Measurements from ENCODE around the gene BABAM2.
A peak's percentile ranks its signal among the peaks of the same experiment; 100 is the strongest.

The BABAM2 gene

DNA sequence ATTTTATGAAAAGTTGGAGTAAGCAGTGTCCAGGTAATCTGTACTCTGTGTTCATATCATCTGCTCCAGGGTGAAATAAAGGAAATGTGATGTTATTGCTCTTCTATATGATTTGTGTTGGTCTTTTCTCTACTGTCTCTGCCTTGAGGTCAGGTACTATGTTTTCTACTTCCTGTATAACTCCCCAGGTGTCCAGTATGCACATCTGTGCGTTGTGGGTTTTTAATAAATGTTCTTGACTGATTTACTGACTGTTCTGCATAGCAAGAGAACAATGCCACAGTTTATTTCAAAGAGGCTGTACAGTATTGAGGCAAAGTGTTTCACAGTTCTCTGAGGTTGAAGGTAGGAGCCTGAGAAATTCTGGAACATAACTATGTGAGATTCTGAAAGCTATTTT, 89.7 kb downstream of the BABAM2 start:
- H3K27ac ChIP-seq (ENCODE audit: insufficient read depth in 1 of 2, low read depth in 1 of 2, low read length in 2 of 2, poor library complexity in 1 of 2, severe bottlenecking in 2 of 2) = peak overlapping the region in 1 of 2 experiments; percentile 46
- ChIA-PET POLR2A (no interaction called here), CTCF (no interaction called here)
- DNase-seq = peak in 2 of 3 donors; percentile 50 to 70
- H3K36me3 ChIP-seq (ENCODE audit: control insufficient read depth in 4 of 4, insufficient read depth in 4 of 4, low read length in 3 of 4) = no peaks in the 10 kb centered on the region
- H3K27me3 ChIP-seq (replicated peaks in 2 of 5; ENCODE audit: control insufficient read depth in 4 of 5, insufficient read depth in 5 of 5, low read length in 4 of 5) = no peaks in the 10 kb centered on the region
- peaks cover 0 to 19% (median 7%) of the 10 kb centered on the region in 4 experiments for H3K4me1 ChIP-seq (ENCODE audit: control extremely low read depth in 1 of 4, control insufficient read depth in 4 of 4, insufficient read depth in 4 of 4, low read length in 3 of 4)
- peaks cover 0 to 7% (median 0%) of the 10 kb centered on the region in 5 experiments for H3K9me3 ChIP-seq (ENCODE audit: control extremely low read depth in 1 of 5, control insufficient read depth in 4 of 5, insufficient read depth in 2 of 5, low read depth in 1 of 5, low read length in 4 of 5)
- no peak overlapping the region for H3K4me3 ChIP-seq (ENCODE audit: control insufficient read depth in 1 of 7, extremely low read depth in 1 of 7, insufficient read depth in 4 of 7, low read depth in 2 of 7, low read length in 6 of 7)
- WGBS (ENCODE audit: insufficient coverage) = no CpG with 5 or more reads among the region's 1 CpG

GRCh38 chr2:27984153-27984552, 93.6 kb downstream of the BABAM2 start:
- H3K4me1 ChIP-seq (ENCODE audit: control extremely low read depth in 1 of 4, control insufficient read depth in 4 of 4, insufficient read depth in 4 of 4, low read length in 3 of 4) = peaks cover 0 to 24% (median 7%) of the 10 kb centered on the region in 4 experiments
- H3K27me3 ChIP-seq (replicated peaks in 2 of 5; ENCODE audit: control insufficient read depth in 4 of 5, insufficient read depth in 5 of 5, low read length in 4 of 5) = no peaks in the 10 kb centered on the region
- peaks cover 0 to 7% (median 0%) of the 10 kb centered on the region in 5 experiments for H3K9me3 ChIP-seq (ENCODE audit: control extremely low read depth in 1 of 5, control insufficient read depth in 4 of 5, insufficient read depth in 2 of 5, low read depth in 1 of 5, low read length in 4 of 5)
- H3K4me3 ChIP-seq (ENCODE audit: control insufficient read depth in 1 of 7, extremely low read depth in 1 of 7, insufficient read depth in 4 of 7, low read depth in 2 of 7, low read length in 6 of 7) = no peak overlapping the region
- H3K36me3 ChIP-seq (ENCODE audit: control insufficient read depth in 4 of 4, insufficient read depth in 4 of 4, low read length in 3 of 4) = no peaks in the 10 kb centered on the region
- H3K27ac ChIP-seq (ENCODE audit: insufficient read depth in 1 of 2, low read depth in 1 of 2, low read length in 2 of 2, poor library complexity in 1 of 2, severe bottlenecking in 2 of 2) = no peak overlapping the region
- POLR2A ChIA-PET = no interaction called here
- CTCF ChIA-PET = interaction anchor here (1.2 kb wide), 1 partner anchor 22 kb away, joined by 4 read pairs; no protein-coding TSS in a partner anchor
- no peak for DNase-seq

GRCh38 chr2:27988306-27988705, 97.8 kb downstream of the BABAM2 start:
- H3K27ac ChIP-seq (ENCODE audit: insufficient read depth in 1 of 2, low read depth in 1 of 2, low read length in 2 of 2, poor library complexity in 1 of 2, severe bottlenecking in 2 of 2) = no peak overlapping the region
- peaks cover 0 to 5% (median 0%) of the 10 kb centered on the region in 5 experiments for H3K9me3 ChIP-seq (ENCODE audit: control extremely low read depth in 1 of 5, control insufficient read depth in 4 of 5, insufficient read depth in 2 of 5, low read depth in 1 of 5, low read length in 4 of 5)
- H3K4me1 ChIP-seq (ENCODE audit: control extremely low read depth in 1 of 4, control insufficient read depth in 4 of 4, insufficient read depth in 4 of 4, low read length in 3 of 4) = peaks cover 0 to 12% (median 7%) of the 10 kb centered on the region in 4 experiments
- ChIA-PET POLR2A (no interaction called here), CTCF (no interaction called here)
- no peak overlapping the region for H3K4me3 ChIP-seq (ENCODE audit: control insufficient read depth in 1 of 7, extremely low read depth in 1 of 7, insufficient read depth in 4 of 7, low read depth in 2 of 7, low read length in 6 of 7)
- H3K27me3 ChIP-seq (replicated peaks in 2 of 5; ENCODE audit: control insufficient read depth in 4 of 5, insufficient read depth in 5 of 5, low read length in 4 of 5) = no peaks in the 10 kb centered on the region
- peaks cover 0 to 5% (median 2%) of the 10 kb centered on the region in 4 experiments for H3K36me3 ChIP-seq (ENCODE audit: control insufficient read depth in 4 of 4, insufficient read depth in 4 of 4, low read length in 3 of 4)
- DNase-seq = no peak
- WGBS (ENCODE audit: insufficient coverage) = 66% methylated on average over 2 of the region's 3 CpGs

GRCh38 chr2:27988718-27989117, 98.2 kb downstream of the BABAM2 start:
- H3K27ac ChIP-seq (ENCODE audit: insufficient read depth in 1 of 2, low read depth in 1 of 2, low read length in 2 of 2, poor library complexity in 1 of 2, severe bottlenecking in 2 of 2) = no peak overlapping the region
- ChIA-PET CTCF (no interaction called here), POLR2A (interaction anchor here (0.6 kb wide), 1 partner anchor 98 kb away, joined by 3 read pairs; the partner anchor contains the start of gene BABAM2)
- no peak overlapping the region for H3K4me3 ChIP-seq (ENCODE audit: control insufficient read depth in 1 of 7, extremely low read depth in 1 of 7, insufficient read depth in 4 of 7, low read depth in 2 of 7, low read length in 6 of 7)
- H3K36me3 ChIP-seq (ENCODE audit: control insufficient read depth in 4 of 4, insufficient read depth in 4 of 4, low read length in 3 of 4) = peaks cover 0 to 5% (median 2%) of the 10 kb centered on the region in 4 experiments
- peaks cover 0 to 4% (median 0%) of the 10 kb centered on the region in 5 experiments for H3K9me3 ChIP-seq (ENCODE audit: control extremely low read depth in 1 of 5, control insufficient read depth in 4 of 5, insufficient read depth in 2 of 5, low read depth in 1 of 5, low read length in 4 of 5)
- no peak for DNase-seq
- H3K27me3 ChIP-seq (replicated peaks in 2 of 5; ENCODE audit: control insufficient read depth in 4 of 5, insufficient read depth in 5 of 5, low read length in 4 of 5) = no peaks in the 10 kb centered on the region
- H3K4me1 ChIP-seq (ENCODE audit: control extremely low read depth in 1 of 4, control insufficient read depth in 4 of 4, insufficient read depth in 4 of 4, low read length in 3 of 4) = peaks cover 4 to 15% (median 8%) of the 10 kb centered on the region in 4 experiments
- WGBS (ENCODE audit: insufficient coverage) = no CpG with 5 or more reads among the region's 2 CpGs

DNA sequence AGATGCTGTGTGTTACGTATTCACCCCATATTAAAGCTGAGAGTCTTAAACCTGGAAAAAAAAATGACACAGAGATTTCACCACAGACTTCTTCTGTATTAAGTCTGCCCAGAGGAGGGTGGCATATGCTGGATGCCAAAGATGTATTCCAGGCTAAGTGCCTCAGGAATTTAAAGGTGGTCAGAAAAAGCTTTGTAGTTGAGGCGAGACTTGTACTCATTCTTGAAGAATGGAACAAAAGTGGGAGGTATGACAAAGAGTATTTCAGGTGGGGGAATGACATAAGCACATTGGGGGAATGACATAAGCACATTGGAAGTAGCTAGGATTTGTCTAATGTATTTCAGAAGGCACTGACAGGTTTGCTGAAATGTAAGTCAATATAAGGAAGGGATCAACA, 98.6 kb downstream of the BABAM2 start:
- H3K4me1 ChIP-seq (ENCODE audit: control extremely low read depth in 1 of 4, control insufficient read depth in 4 of 4, insufficient read depth in 4 of 4, low read length in 3 of 4) = peaks cover 6 to 18% (median 8%) of the 10 kb centered on the region in 4 experiments
- H3K27ac ChIP-seq (ENCODE audit: insufficient read depth in 1 of 2, low read depth in 1 of 2, low read length in 2 of 2, poor library complexity in 1 of 2, severe bottlenecking in 2 of 2) = no peak overlapping the region
- ChIA-PET POLR2A (interaction anchor here (0.6 kb wide), 1 partner anchor 99 kb away, joined by 3 read pairs; the partner anchor contains the start of gene BABAM2), CTCF (interaction anchor here (0.6 kb wide), 1 partner anchor 82 kb away, joined by 4 read pairs; no protein-coding TSS in a partner anchor)
- H3K4me3 ChIP-seq (ENCODE audit: control insufficient read depth in 1 of 7, extremely low read depth in 1 of 7, insufficient read depth in 4 of 7, low read depth in 2 of 7, low read length in 6 of 7) = no peak overlapping the region
- no peak for DNase-seq
- H3K36me3 ChIP-seq (ENCODE audit: control insufficient read depth in 4 of 4, insufficient read depth in 4 of 4, low read length in 3 of 4) = peaks cover 0 to 5% (median 2%) of the 10 kb centered on the region in 4 experiments
- WGBS (ENCODE audit: insufficient coverage) = 100% methylated on average over 1 of the region's 2 CpGs
- H3K27me3 ChIP-seq (replicated peaks in 2 of 5; ENCODE audit: control insufficient read depth in 4 of 5, insufficient read depth in 5 of 5, low read length in 4 of 5) = no peaks in the 10 kb centered on the region
- H3K9me3 ChIP-seq (ENCODE audit: control extremely low read depth in 1 of 5, control insufficient read depth in 4 of 5, insufficient read depth in 2 of 5, low read depth in 1 of 5, low read length in 4 of 5) = peaks cover 0 to 4% (median 0%) of the 10 kb centered on the region in 5 experiments

DNA sequence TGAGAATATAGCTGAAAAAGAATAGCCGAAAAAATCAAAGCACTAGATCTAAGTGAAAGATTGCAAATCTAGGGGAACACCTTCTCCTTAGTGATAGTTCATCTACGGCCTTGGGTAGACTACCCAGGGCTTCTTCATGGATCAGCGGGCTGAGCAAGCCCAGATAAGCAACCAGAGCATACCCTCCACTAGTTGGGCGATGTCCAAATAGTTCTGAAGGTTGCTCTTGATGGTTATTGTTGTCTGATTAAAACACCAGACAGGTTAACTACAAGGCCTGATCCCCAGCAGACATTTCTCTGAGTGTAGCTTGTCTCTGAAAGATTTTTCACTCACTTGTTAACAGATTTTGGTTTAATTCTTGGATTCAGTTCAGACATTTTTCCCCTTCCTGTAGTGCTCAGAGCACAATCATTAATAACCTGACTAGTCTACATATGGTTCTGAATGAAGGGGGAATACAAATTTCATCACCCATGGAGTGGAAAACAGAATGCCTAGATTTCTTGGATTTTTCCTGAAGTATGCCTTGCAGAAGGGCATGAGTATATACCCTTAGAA, 99.6 kb downstream of the BABAM2 start:
- H3K4me1 ChIP-seq (ENCODE audit: control extremely low read depth in 1 of 4, control insufficient read depth in 4 of 4, insufficient read depth in 4 of 4, low read length in 3 of 4) = peaks cover 6 to 18% (median 8%) of the 10 kb centered on the region in 4 experiments
- POLR2A ChIA-PET = no interaction called here

DNA sequence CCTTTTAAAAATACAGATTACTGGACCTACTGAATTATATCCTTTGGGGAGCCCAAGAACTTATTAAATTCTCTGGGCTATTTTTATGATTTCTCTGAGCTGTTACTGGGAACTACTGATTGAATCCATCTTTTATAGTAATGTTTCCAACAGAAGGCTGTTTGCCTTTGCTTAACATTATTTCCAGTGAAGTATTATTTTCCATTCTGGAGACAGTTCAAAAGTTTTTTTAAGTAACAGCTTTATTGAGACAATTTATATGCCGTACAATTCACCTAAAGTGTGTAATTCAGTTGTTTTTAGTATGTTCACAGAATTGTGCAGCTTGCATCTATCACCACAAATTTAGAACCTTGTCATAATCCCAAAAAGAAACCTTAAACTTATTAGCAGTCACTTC, 100.6 kb downstream of the BABAM2 start:
- H3K36me3 ChIP-seq (ENCODE audit: control insufficient read depth in 4 of 4, insufficient read depth in 4 of 4, low read length in 3 of 4) = peaks cover 0 to 10% (median 2%) of the 10 kb centered on the region in 4 experiments
- ChIA-PET POLR2A (no interaction called here), CTCF (no interaction called here)
- DNase-seq = no peak
- no peak overlapping the region for H3K27ac ChIP-seq (ENCODE audit: insufficient read depth in 1 of 2, low read depth in 1 of 2, low read length in 2 of 2, poor library complexity in 1 of 2, severe bottlenecking in 2 of 2)
- H3K27me3 ChIP-seq (replicated peaks in 2 of 5; ENCODE audit: control insufficient read depth in 4 of 5, insufficient read depth in 5 of 5, low read length in 4 of 5) = no peaks in the 10 kb centered on the region
- no peak overlapping the region for H3K4me3 ChIP-seq (ENCODE audit: control insufficient read depth in 1 of 7, extremely low read depth in 1 of 7, insufficient read depth in 4 of 7, low read depth in 2 of 7, low read length in 6 of 7)
- peaks cover 6 to 18% (median 8%) of the 10 kb centered on the region in 4 experiments for H3K4me1 ChIP-seq (ENCODE audit: control extremely low read depth in 1 of 4, control insufficient read depth in 4 of 4, insufficient read depth in 4 of 4, low read length in 3 of 4)
- WGBS (ENCODE audit: insufficient coverage) = no CpG with 5 or more reads among the region's 1 CpG
- peaks cover 0 to 9% (median 6%) of the 10 kb centered on the region in 5 experiments for H3K9me3 ChIP-seq (ENCODE audit: control extremely low read depth in 1 of 5, control insufficient read depth in 4 of 5, insufficient read depth in 2 of 5, low read depth in 1 of 5, low read length in 4 of 5)

More for the DNA sequence above, 99.6 kb downstream of the BABAM2 start:
- no peak for DNase-seq
- H3K36me3 ChIP-seq (ENCODE audit: control insufficient read depth in 4 of 4, insufficient read depth in 4 of 4, low read length in 3 of 4) = peaks cover 0 to 8% (median 2%) of the 10 kb centered on the region in 4 experiments
- no peaks in the 10 kb centered on the region for H3K27me3 ChIP-seq (replicated peaks in 2 of 5; ENCODE audit: control insufficient read depth in 4 of 5, insufficient read depth in 5 of 5, low read length in 4 of 5)
- H3K27ac ChIP-seq (ENCODE audit: insufficient read depth in 1 of 2, low read depth in 1 of 2, low read length in 2 of 2, poor library complexity in 1 of 2, severe bottlenecking in 2 of 2) = no peak overlapping the region
- CTCF ChIA-PET = no interaction called here
- H3K9me3 ChIP-seq (ENCODE audit: control extremely low read depth in 1 of 5, control insufficient read depth in 4 of 5, insufficient read depth in 2 of 5, low read depth in 1 of 5, low read length in 4 of 5) = peaks cover 0 to 7% (median 4%) of the 10 kb centered on the region in 5 experiments
- no peak overlapping the region for H3K4me3 ChIP-seq (ENCODE audit: control insufficient read depth in 1 of 7, extremely low read depth in 1 of 7, insufficient read depth in 4 of 7, low read depth in 2 of 7, low read length in 6 of 7)
- WGBS (ENCODE audit: insufficient coverage) = 100% methylated on average over 2 of the region's 4 CpGs

All from common myeloid progenitor, CD34-positive (primary cell).